HG03103 (cell line): ENCODE data around the gene FIBP.

Experiments
- ATAC-seq: cut with Tn5 transposase; IDR thresholded peaks from one replicate; pipeline ENCODE4 v1.9.1; 2021; ENCODE audit warnings: low read depth; ENCODE audit not compliant: unreplicated experiment

The FIBP gene

DNA sequence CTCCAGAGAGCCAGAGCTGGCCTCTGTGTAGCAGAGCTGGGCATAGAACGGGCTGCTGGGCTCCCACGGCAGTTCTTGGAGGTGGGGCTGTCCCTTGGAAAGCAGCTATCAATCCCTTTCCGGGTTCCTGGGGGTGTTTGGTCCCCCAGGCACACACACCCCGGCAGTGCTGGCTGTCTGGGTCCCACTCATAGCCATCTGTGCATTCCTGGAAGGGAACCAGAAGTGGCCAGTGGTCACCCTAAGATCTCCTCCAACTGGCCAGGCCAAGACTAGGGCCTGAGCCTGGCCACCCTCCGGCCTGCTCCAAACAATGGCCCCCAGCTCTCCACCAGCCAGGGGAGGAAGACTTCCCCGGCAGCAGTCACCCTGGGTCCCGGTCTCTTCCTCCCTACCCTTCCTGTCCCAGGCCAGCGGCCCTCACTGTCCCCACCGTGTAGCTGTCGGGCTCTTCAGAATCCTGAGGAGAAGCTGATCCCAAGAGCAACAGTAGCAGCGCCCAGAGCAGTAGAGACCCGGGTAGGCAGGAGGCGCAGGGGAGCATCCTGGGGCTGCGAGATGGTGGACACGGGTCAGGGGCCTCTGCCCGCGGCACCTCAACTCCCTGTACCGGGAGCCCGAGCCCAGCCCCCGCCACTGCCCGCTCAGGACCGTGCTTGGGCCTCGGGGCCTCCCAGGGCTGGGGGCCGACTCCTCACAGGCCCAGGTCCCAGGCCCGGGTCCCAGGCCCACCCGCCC lies 16.3 kb downstream of the FIBP start:
- no peak for ATAC-seq

- ATAC-seq = no peak
These were observed 17.3 kb downstream of the FIBP start for GRCh38 chr11:65870706-65871681.

DNA sequence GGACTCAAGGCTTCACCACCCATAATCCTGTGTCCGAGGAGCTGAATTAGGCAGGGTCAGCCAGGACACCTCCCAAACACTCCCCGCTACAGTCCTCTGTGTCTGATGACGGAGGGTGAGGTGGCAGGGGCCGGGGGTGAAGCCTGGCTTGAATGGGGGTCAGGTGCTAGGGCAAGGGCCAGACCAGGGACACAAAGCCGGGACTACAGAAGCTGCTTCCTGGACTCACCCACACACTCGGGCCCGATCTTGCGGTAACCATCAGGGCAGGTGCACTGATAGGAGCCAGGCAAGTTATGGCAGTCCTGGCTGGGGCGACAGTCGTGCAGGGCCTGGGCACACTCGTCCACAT lies 18.0 kb downstream of the FIBP start:
- no peak for ATAC-seq

DNA sequence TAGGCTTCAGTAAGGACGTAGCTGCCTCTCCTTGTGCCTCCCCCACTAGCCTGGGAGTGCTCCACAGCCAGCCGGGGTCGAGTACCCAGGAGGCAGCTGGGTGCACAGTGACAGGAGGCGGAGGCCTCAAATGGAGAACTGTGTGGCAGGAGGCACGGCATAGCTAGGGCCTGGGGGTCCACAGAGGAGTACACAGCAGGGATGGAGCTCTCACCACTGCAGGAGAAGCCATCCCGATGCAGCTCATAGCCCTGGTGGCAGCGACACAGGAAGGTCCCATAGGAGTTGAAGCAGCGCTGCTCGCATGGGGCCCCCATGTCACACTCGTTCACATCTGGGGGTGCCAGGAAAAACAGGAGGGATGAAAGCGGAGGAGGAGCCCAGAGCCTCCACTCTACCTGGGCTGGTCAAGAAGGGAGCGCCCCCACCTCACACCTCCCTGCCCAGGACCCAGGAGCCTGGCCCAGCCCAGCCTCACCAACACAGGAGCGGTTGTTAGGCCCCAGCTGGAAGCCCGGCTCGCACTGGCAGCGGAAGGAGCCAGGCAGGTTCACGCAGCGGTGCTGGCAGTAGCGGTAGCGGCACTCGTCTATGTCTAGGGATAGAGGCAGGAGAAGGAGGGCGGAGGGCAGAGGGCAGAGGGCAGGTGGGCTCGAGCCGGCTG lies 18.5 kb downstream of the FIBP start:
- no peak for ATAC-seq

GRCh38 chr11:65868907-65869306 lies 19.4 kb downstream of the FIBP start:
- no peak for ATAC-seq

DNA sequence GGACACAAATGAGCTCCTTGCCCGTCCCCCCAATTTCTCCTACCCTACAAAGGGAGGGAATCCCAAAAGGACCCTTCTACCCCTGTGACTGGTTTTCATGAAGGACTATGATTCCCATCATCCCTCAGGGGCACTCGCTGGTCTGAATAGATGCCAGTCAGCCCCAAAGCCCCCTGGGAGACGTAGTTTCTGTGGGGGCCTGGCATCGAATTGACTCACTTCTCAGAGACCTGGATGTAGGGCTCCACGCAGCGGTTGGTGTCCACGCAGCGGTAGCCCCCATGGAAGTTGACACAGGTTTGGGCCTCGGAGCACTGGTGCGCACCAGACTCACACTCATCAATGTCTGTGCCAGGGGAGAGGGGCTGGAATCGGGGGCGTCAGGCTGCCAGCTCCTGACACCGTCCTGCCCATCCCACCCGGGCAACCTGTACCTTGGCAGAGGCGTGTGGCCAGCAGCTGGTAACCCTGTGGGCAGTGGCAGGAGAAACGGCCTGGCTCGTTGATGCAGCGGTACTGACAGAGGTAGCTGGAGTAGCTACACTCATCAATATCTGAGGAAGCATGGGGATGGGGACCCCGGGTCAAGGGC lies 20.1 kb downstream of the FIBP start:
- ATAC-seq = no peak

DNA sequence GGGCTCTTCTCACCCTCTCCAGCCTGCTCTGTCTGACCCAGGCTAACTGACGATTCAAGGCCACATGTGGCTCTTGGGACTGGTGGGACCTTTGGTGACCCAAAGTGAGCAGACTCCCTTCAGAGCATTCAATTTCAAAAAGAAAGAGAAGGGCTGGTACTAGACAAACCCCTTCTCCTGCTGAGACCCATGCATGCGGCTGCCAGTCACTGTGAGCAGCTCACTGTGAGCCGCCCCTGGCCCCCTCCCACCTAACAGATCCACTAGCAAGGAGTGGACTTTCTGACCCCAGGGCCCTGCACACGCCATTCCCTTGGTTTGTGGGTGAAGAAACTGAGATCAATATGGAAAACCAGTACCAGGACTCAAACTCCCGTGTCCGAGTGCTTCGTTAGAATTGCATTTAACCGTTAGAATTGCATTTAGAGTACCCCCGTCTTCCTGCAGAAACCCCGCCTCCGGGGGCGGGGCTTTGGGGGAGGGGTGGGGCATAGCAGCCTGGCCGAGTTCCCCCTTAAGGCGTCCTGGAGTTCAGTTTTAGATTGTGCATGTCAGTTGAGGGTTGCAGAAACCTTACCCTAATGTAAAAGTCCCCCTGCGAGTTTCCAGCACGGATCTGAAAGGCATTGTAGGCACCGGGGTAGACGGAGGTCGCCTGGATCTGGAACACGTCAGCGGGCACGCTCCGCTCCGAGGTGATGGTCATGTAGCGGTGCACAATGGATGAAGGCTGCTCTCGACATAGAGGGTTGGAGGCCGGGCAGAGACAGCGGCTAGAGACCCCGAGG lies 20.8 kb downstream of the FIBP start:
- ATAC-seq = no peak

- ATAC-seq = no peak
These were observed 21.6 kb downstream of the FIBP start for GRCh38 chr11:65866509-65867283.

- ATAC-seq = no peak
These were observed 22.6 kb downstream of the FIBP start for GRCh38 chr11:65865550-65866172.

DNA sequence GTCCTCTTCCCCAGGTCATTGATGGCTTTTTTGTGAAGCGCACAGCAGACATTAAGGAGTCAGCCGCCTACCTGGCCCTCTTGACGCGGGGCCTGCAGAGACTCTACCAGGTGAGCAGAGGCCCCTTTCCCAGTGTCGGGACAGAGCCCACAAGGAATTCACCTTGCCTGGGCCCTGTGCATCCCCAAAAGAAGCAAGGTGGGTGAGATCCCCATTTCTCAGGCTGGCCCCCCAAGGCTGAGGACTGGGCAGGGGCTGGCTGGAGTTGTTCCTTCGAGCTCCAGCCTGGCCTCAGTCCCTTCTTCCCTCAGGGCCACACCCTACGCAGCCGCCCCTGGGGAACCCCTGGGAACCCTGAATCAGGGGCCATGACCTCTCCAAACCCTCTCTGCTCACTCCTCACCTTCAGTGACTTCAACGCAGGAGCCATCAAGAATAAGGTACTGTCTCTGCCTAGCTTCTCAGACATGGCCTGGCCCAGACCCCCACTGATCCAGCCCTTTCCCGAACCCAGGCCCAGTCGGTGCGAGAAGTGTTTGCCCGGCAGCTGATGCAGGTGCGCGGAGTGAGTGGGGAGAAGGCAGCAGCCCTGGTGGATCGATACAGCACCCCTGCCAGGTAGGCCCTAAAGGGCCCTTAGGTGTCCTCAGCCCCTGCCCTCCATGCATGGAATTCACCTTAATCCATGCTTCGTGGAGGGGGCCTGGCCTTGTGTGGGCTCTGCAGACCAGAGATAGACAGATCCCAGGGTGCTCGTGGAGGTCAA lies 23.4 kb downstream of the FIBP start:
- ATAC-seq = no peak

DNA sequence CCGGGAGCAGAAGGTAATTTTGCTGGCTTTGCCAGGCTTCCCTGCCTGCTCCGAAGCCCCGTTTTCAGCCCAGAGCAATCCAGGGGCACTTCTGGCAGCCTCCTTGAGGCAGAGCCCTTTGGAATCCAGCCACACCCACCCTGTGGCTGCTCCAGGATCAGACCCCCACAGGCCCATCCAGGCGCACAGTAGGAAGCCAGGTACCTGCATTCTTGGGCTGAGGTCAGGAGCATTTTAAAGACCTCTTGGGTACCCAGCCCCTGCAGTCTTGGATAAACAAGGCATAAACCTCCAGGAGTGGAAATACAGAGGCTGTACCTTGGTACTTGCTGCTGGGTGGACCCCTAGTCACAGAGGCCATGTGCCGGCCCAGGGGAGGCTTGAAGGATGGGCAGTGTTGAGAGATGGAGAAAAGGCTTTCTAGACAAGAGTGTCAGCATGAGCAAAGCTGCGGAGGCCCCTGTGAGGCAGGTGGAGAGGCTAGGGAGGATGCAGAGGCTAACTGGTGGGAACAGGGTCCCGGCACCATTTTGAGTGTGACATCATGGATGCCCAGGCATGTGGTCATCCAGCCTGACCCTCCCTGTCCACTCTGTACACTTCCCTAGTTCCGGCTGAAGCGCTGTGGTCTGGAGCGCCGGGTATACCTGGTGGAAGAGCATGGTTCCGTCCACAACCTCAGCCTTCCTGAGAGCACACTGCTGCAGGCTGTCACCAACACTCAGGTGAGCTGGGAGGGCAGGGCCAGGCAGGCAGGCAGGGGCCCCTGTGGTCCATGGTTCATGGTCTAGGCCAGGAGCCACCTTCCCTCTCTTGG lies 24.2 kb downstream of the FIBP start:
- no peak for ATAC-seq

DNA sequence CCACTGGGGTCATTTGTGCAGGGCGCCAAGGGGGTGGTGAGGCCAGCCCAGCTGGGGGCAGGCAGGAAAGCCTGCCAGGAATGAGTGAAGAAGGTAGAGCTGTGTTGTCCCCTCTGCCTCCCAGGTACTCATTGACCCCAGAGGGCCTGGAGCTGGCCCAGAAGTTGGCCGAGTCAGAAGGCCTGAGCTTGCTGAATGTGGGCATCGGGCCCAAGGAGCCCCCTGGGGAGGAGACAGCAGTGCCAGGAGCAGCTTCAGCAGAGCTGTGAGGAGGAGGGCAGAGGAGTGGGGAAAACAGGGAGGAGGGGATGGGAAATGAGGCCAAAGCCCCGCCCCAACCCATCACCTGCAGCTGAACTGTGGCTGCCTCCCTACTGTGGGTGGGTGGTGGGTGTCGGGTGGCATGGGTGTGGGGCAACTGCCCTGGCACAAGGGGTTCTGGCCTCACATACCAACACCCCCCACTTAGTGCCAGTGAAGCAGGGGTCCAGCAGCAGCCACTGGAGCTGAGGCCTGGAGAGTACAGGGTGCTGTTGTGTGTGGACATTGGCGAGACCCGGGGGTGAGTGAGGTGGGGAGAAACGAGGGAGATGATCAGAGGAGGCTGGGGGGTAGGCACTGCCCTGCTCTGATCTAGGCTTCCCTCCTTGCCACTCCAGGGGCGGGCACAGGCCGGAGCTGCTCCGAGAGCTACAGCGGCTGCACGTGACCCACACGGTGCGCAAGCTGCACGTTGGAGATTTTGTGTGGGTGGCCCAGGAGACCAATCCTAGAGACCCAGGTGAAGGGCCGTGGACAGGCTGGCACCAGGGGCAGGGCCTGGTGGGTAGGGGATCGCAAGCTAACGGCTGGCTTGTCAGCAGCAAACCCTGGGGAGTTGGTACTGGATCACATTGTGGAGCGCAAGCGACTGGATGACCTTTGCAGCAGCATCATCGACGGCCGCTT lies 25.1 kb downstream of the FIBP start:
- ATAC-seq = no peak

DNA sequence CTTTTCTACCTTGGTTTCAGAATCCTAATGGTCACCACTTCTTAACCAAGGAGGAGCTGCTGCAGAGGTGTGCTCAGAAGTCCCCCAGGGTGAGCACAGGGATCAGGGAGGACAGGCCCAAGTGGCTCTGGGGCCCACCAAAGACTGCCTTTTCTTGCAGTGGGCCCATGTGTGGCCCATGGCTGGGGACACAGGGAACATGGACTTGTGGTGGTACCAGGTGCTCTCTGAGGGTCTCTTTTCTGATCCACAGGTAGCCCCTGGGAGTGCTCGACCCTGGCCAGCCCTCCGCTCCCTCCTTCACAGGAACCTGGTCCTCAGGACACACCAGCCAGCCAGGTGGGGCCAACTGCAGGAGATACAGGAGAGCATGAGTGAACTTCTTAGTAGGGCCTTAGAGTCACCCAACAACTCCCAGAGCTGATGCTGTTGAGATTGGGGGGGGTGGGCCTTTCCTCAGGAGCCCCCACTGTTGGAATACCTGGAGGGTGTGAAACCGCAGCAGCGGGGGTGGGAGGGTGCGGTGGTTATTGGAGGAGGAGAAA lies 26.0 kb downstream of the FIBP start:
- ATAC-seq = no peak

GRCh38 chr11:65861533-65862183 lies 26.6 kb downstream of the FIBP start:
- ATAC-seq = no peak

- no peak for ATAC-seq
These were observed 27.1 kb downstream of the FIBP start for GRCh38 chr11:65861165-65861505.
